Measurements from ENCODE around the gene TLX2.
"Not testable (repeated sequence)": the region's sequence is repeated elsewhere in the genome, so short reads cannot be mapped to it uniquely, and the experiment has no call there.

Gene TLX2

DNA sequence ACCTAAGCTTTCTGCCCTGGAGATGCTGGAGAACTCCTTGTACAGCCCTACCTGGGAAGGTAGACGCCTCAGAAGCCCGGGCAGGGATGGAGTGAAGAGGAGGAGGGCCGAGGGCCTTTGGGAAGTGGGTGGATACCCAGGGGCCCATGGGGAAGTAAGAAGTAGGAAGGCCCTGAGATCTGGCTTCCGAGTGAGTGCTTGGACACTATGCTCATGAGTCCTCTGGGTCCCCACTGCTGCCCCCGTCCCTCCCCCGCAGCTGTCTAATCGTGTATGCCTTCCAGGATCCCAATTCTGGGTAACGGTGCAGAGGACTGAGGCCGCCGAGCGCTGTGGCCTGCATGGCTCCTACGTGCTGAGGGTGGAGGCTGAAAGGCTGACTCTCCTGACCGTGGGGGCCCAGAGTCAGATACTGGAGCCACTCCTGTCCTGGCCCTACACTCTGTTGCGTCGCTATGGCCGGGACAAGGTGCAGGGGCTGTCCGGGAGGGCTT is 41.4 kb downstream of the TLX2 start:
- no peaks in the 10 kb centered on the region for H3K9me3 ChIP-seq
- in situ Hi-C loops (cut with MboI; ENCODE audit: low sequenced_read_pairs): no loop called here
- H3K36me3 ChIP-seq (replicated peaks): 0 out of 2 replicates have a peak, but pooled peaks cover 3% of the 10 kb centered on the region
- H3K27me3 ChIP-seq (ENCODE audit: low read depth): 0 out of 2 replicates have a peak, but pooled peaks cover 2% of the 10 kb centered on the region
- peak overlapping the region; percentile 89 for H3K4me3 ChIP-seq
- no peak for DNase-seq (ENCODE audit: low spot score in 2 of 2)
- peaks cover 11% of the 10 kb centered on the region for H3K4me1 ChIP-seq

DNA sequence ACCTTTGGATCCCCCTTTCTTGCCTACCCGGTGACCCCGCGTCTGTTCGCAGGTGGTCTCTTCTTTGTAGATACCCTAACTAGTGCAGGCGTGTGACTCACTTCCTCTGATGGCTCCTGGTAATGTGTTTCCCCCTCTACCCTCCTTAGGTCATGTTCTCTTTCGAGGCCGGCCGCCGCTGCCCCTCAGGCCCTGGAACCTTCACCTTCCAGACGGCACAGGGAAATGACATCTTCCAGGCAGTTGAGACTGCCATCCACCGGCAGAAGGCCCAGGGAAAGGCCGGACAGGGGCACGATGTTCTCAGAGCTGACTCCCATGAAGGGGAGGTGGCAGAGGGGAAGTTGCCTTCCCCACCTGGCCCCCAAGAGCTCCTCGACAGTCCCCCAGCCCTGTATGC is 41.9 kb downstream of the TLX2 start:
- no peak for DNase-seq (ENCODE audit: low spot score in 2 of 2)
- H3K27me3 ChIP-seq (ENCODE audit: low read depth): peaks cover 3% of the 10 kb centered on the region; the same call in 1 of the 2 replicates
- in situ Hi-C loops (cut with MboI; ENCODE audit: low sequenced_read_pairs): no loop called here

DNA sequence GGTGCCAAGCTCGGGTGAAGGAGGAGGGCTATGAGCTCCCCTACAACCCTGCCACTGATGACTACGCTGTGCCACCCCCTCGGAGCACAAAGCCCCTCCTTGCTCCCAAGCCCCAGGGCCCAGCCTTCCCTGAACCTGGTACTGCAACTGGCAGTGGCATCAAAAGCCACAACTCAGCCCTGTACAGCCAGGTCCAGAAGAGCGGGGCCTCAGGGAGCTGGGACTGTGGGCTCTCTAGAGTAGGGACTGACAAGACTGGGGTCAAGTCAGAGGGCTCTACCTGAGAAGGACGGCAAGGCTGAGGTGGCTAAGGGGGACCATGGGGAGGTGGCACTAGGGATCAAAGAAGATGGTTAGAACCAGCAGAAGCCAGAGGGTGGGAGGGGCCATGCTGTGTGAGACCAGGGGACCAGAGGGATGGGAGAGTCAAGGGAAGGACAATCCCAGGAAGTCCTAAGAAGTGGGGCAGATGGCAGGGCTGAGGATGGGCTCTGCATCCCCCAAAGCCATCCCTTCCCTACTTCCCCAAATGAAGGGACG is 42.7 kb downstream of the TLX2 start:
- Histone ChIP-seq H3K36me3 (replicated peaks) (0 out of 2 replicates have a peak, but pooled peaks cover 3% of the 10 kb centered on the region), H3K4me3 (no peak overlapping the region), H3K9me3 (no peaks in the 10 kb centered on the region), H3K27me3 (ENCODE audit: low read depth) (peaks cover 9% of the 10 kb centered on the region; the same call in 1 of the 2 replicates), H3K4me1 (peaks cover 11% of the 10 kb centered on the region)
- in situ Hi-C loops (cut with MboI; ENCODE audit: low sequenced_read_pairs): no loop called here
- DNase-seq (ENCODE audit: low spot score in 2 of 2): no peak

More for the DNA sequence above, 41.9 kb downstream of the TLX2 start:
- Histone ChIP-seq H3K4me3 (no peak overlapping the region), H3K36me3 (replicated peaks) (0 out of 2 replicates have a peak, but pooled peaks cover 3% of the 10 kb centered on the region), H3K9me3 (no peaks in the 10 kb centered on the region), H3K4me1 (peaks cover 11% of the 10 kb centered on the region)

DNA sequence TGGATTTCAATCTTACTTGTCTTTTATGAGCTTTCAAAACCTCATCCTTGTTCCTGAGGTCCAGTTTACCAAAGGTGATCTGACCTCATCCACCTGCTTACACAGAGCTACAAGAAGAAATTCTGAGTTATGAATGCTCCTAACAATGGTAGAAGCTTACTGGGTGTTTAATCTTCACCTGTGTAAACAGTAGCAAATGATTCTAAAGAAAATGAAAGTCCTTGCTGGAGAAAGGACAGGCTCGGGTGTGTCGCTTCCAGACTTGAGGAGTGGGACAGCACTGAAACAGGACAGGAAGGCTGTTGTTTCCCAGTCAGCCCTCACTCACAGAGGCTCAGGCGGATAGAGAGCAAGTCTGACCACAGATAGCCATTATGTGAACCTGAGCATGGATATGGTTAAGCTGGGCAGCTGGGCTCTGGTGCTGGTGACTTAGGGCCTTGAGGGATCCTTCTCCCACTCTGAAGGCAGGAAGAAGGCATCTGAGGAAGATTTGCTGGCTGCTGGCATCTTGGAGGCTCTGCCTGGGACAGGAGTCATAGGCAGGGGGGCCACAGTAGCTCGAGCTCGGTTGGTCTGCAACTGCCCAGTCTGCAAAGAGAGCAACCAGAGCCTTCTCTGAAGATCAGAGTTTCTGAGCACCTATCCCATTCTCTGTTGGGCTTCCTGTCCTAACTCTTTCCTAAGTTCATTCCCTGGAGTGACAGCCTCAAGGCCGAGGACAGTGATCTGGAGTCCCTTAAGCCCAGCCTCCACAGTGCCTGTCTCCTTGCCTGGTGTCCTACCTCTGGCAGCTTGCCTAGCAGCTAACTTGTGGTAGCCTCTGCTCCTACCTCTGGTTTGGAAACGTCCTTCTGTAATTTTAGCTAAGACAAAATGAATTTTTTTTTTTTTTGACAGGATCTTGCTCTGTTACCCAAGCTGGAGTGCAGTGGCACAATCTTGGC is 44.3 kb downstream of the TLX2 start:
- Histone ChIP-seq H3K4me1 (peaks cover 2% of the 10 kb centered on the region), H3K27me3 (ENCODE audit: low read depth) (peaks cover 9% of the 10 kb centered on the region; the same call in 1 of the 2 replicates), H3K4me3 (no peak overlapping the region), H3K36me3 (replicated peaks) (0 out of 2 replicates have a peak, but pooled peaks cover 3% of the 10 kb centered on the region), H3K9me3 (no peaks in the 10 kb centered on the region)
- no peak for DNase-seq (ENCODE audit: low spot score in 2 of 2)
- in situ Hi-C loops (cut with MboI; ENCODE audit: low sequenced_read_pairs): no loop called here

DNA sequence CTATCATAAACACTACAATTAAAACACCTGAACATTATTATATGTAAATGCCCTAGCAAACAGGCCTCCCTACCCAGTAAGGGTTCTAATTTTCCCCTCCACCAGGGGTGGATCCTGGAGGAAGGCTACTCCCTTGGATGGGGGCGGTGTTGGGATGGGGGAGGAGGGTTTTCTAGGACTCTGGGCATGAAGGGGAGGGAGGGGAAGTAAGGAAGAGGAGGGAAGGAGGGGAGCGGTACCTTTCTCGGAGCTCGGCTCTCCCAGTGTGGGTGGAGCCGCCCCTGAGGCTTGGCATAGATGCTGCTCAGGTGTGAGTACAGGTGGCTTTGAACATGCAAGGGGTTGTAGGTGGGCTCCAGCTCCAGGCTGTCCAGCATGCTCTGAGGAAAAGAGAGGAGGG is 45.7 kb downstream of the TLX2 start:
- H3K4me3 ChIP-seq: no peak overlapping the region

DNA sequence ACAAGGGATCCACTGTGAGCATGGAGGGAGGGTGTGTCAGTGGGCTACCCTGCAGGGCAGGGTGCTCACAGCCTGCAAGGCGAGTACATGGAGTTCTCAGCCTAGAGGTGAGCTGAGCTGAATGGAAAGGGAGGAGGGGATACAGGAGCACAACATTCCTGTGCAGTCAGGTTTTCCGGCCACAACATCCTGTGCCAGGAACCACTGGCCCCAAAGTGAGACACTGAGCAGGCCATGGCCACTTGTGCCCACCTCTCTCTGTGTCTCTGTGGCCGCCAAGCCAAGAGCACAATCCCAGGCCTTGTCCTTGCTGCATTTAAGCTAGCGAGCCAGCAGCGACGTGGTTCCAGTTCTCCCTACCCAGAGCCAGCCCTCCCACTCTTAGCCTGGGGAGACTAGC is 46.3 kb downstream of the TLX2 start:
- no peaks in the 10 kb centered on the region for H3K9me3 ChIP-seq
- 0 out of 2 replicates have a peak, but pooled peaks cover 3% of the 10 kb centered on the region for H3K36me3 ChIP-seq (replicated peaks)
- no peaks in the 10 kb centered on the region for H3K4me1 ChIP-seq
- no peak overlapping the region for H3K4me3 ChIP-seq
- no peak for DNase-seq (ENCODE audit: low spot score in 2 of 2)
- peaks cover 9% of the 10 kb centered on the region; the same call in 1 of the 2 replicates for H3K27me3 ChIP-seq (ENCODE audit: low read depth)
- in situ Hi-C loops (cut with MboI; ENCODE audit: low sequenced_read_pairs): no loop called here

More for the DNA sequence above, 45.7 kb downstream of the TLX2 start:
- Histone ChIP-seq H3K4me1 (no peaks in the 10 kb centered on the region), H3K36me3 (replicated peaks) (0 out of 2 replicates have a peak, but pooled peaks cover 3% of the 10 kb centered on the region), H3K9me3 (no peaks in the 10 kb centered on the region), H3K27me3 (ENCODE audit: low read depth) (peaks cover 9% of the 10 kb centered on the region; the same call in 1 of the 2 replicates)
- in situ Hi-C loops (cut with MboI; ENCODE audit: low sequenced_read_pairs): no loop called here
- no peak for DNase-seq (ENCODE audit: low spot score in 2 of 2)

DNA sequence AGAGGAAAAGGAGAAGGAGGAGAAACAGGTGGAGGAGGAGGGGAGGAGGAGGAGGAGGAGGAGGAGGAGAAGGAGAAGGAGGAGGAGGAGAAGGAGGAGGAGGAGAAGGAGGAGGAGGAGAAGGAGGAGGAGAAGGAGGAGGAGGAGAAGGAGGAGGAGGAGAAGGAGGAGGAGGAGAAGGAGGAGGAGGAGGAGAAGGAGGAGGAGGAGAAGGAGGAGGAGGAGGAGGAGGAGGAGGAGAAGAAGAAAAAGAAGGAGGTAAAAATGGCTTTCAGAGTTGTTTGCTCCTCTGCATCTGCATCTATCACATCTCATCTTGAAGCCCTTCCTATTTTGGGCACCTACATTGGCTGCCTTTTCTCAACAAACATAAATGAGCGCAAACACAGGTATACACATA is 46.8 kb downstream of the TLX2 start:
- in situ Hi-C loops (cut with MboI; ENCODE audit: low sequenced_read_pairs); H3K4me1 ChIP-seq; H3K4me3 ChIP-seq; H3K27me3 ChIP-seq (ENCODE audit: low read depth); DNase-seq (ENCODE audit: low spot score in 2 of 2); H3K36me3 ChIP-seq (replicated peaks); H3K9me3 ChIP-seq: not testable (repeated sequence)

DNA sequence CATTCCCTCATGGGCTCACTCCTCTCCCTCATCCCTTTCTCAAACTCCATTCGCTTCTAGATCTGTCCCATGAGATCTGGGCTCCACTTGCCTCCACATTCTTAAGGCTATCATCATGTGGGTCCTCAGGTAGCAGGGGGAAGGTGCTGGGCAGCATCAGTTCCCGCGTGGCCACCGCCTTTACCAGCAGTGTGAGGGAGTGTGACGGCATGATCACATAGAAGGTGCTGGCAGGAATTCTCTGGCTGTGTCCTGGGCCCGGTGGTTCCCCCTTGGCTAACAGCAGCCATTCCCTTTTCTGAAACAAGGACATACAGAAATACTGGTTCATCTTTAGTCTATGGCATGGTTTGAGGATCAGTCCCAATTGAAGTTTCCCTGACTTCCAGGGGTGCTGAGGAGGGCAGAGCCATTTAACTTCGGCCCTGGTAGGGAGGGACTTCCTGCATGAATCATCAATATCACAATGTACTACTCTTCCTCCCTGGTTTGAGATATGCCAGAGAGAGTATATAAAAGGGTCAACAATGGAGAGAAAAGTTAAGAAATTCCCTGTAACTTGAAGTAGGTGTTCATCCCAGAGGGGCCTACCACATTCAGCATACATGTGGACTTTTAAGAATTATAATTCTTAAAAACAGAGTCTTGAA is 48.0 kb downstream of the TLX2 start:
- Histone ChIP-seq H3K27me3 (ENCODE audit: low read depth) (peaks cover 9% of the 10 kb centered on the region; the same call in 1 of the 2 replicates), H3K4me1 (no peaks in the 10 kb centered on the region), H3K4me3 (no peak overlapping the region), H3K36me3 (replicated peaks) (no peaks in the 10 kb centered on the region), H3K9me3 (no peaks in the 10 kb centered on the region)
- DNase-seq (ENCODE audit: low spot score in 2 of 2): no peak
- in situ Hi-C loops (cut with MboI; ENCODE audit: low sequenced_read_pairs): no loop called here

DNA sequence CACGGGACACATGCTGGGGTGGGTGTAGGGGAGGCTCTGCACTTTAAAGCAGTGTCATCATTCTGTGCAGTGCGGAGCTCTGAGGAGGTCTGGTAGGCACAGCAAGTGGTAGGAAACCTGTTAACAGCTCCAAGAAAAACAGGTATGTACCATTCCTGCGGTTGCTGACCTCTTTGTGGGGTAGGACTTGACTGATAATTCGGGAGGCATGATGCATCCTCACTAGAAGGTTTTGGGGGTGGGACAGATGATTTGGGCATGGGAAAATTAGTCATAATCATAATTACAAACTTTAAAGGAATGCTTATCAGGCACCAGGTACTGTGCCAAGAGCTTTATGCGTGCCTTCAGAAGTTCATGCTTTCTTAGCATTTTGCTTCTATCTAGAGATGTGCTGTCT is 50.0 kb downstream of the TLX2 start:
- Histone ChIP-seq H3K4me1 (no peaks in the 10 kb centered on the region), H3K9me3 (no peaks in the 10 kb centered on the region), H3K27me3 (ENCODE audit: low read depth) (peaks cover 9% of the 10 kb centered on the region; the same call in 1 of the 2 replicates), H3K36me3 (replicated peaks) (no peaks in the 10 kb centered on the region), H3K4me3 (no peak overlapping the region)
- in situ Hi-C loops (cut with MboI; ENCODE audit: low sequenced_read_pairs): no loop called here
- DNase-seq (ENCODE audit: low spot score in 2 of 2): no peak

DNA sequence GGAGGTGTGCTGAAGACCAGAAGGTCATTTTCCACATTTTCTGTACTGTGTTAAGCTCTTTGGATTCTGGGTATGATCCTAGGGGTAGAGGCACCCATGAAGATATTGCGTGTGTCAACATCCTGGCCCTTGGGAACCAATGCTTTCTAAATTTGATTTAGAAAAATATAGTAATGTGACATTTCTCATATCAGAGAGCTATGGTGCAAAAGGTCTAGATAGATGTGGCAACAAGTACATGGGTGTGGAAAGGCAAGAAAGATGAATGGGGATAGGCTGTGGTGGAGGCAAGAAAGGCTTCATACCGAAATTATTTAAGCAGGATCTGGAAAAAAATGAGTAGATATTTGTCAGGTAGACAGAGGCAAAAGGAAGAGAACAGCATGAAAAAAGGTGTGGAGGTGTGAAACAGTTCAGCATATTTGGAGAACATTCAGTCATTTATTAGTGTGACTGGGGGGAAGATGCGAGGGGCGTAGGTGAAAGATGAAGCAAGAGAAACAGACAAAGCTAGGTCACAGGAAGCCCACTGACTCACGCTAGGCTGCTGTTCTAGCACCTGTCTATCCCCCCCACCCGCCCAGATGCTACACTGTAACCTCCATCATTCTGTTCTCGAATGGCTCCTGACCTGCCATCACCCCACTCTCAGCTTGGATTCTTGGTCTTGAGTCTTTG is 52.0 kb downstream of the TLX2 start:
- Histone ChIP-seq H3K4me1 (no peaks in the 10 kb centered on the region), H3K27me3 (ENCODE audit: low read depth) (peaks cover 5% of the 10 kb centered on the region; the same call in 1 of the 2 replicates), H3K4me3 (no peak overlapping the region), H3K9me3 (no peaks in the 10 kb centered on the region), H3K36me3 (replicated peaks) (no peaks in the 10 kb centered on the region)
- in situ Hi-C loops (cut with MboI; ENCODE audit: low sequenced_read_pairs): no loop called here
- no peak for DNase-seq (ENCODE audit: low spot score in 2 of 2)

DNA sequence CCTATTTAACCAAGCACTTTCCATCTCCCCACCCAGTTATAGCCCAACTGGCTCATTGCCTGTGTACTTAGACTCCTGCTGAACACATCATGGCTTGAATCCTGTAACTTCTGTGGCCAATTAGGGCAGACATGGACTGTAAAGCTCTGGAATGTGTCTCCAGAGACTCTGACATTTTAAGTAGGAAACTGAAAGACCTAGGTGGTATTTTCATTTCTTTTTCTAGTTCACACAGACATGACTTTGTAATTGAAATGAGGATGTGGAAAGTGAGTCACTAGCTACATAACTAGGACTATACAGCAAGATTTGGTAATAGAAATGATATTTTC is 52.5 kb downstream of the TLX2 start:
- DNase-seq (ENCODE audit: low spot score in 2 of 2): no peak
- H3K9me3 ChIP-seq: no peaks in the 10 kb centered on the region
- H3K36me3 ChIP-seq (replicated peaks): no peaks in the 10 kb centered on the region
- no peak overlapping the region for H3K4me3 ChIP-seq
- H3K27me3 ChIP-seq (ENCODE audit: low read depth): no peaks in the 10 kb centered on the region; the same call in 1 of the 2 replicates
- H3K4me1 ChIP-seq: no peaks in the 10 kb centered on the region
- in situ Hi-C loops (cut with MboI; ENCODE audit: low sequenced_read_pairs): no loop called here
